GM18867 (cell line): ENCODE measurements around the gene TJP1.
A peak's percentile ranks its signal among the peaks of the same experiment; 100 is the strongest.
"Not testable (repeated sequence)": the region's sequence is repeated elsewhere in the genome, so short reads cannot be mapped to it uniquely, and the experiment has no call there.

Experiments used
- ATAC-seq: cut with Tn5 transposase; IDR thresholded peaks from one replicate; pipeline ENCODE4 v1.9.1; 2021; ENCODE audit warnings: mild to moderate bottlenecking, moderate library complexity; ENCODE audit not compliant: unreplicated experiment

The TJP1 gene

GRCh38 chr15:29756358-29757267 lies 65.7 kb downstream of the TJP1 start:
- no peak for ATAC-seq

GRCh38 chr15:29754009-29754408 lies 68.3 kb downstream of the TJP1 start:
- ATAC-seq, result not testable (repeated sequence)

- no peak for ATAC-seq
These were observed 68.8 kb downstream of the TJP1 start for GRCh38 chr15:29753506-29753905.

GRCh38 chr15:29750754-29751153 lies 71.5 kb downstream of the TJP1 start:
- no peak for ATAC-seq

GRCh38 chr15:29749365-29750086 lies 72.7 kb downstream of the TJP1 start:
- ATAC-seq, result no peak

GRCh38 chr15:29747837-29748417 lies 74.3 kb downstream of the TJP1 start:
- no peak for ATAC-seq

GRCh38 chr15:29743475-29743874 lies 78.8 kb downstream of the TJP1 start:
- ATAC-seq, result no peak

- no peak for ATAC-seq
These were observed 81.5 kb downstream of the TJP1 start for GRCh38 chr15:29740692-29741311.

GRCh38 chr15:29736744-29737020 lies 85.6 kb downstream of the TJP1 start:
- ATAC-seq, result peak; percentile 5

- peak; percentile 78 for ATAC-seq
These were observed 86.1 kb downstream of the TJP1 start for GRCh38 chr15:29736012-29736743.

- ATAC-seq, result no peak
These were observed 87.2 kb downstream of the TJP1 start for GRCh38 chr15:29734917-29735572.

- ATAC-seq, result no peak
These were observed 90.4 kb downstream of the TJP1 start for GRCh38 chr15:29731865-29732264.

GRCh38 chr15:29730471-29730870 lies 91.8 kb downstream of the TJP1 start:
- not testable (repeated sequence) for ATAC-seq

GRCh38 chr15:29728418-29728817 lies 93.8 kb downstream of the TJP1 start:
- ATAC-seq, result no peak

- no peak for ATAC-seq
These were observed 94.4 kb downstream of the TJP1 start for GRCh38 chr15:29727871-29728270.

GRCh38 chr15:29726553-29726952 lies 95.7 kb downstream of the TJP1 start:
- ATAC-seq, result no peak

- ATAC-seq, result no peak
These were observed 98.2 kb downstream of the TJP1 start for GRCh38 chr15:29724026-29724425.

- ATAC-seq, result no peak
These were observed 108.5 kb downstream of the TJP1 start for GRCh38 chr15:29713784-29714183.

- ATAC-seq, result no peak
These were observed 110.0 kb downstream of the TJP1 start for GRCh38 chr15:29712149-29712885.

- no peak for ATAC-seq
These were observed 110.7 kb downstream of the TJP1 start for GRCh38 chr15:29711531-29711930.
